ENCODE data around the gene RAD51AP2.

The RAD51AP2 gene

GRCh38 chr2:17547237-17547636 lies 29.0 kb upstream of the RAD51AP2 start:
- Histone ChIP-seq H3K4me3 (replicated peaks; ENCODE audit: insufficient read depth, low read length) (no peak overlapping the region), H3K27me3 (ENCODE audit: insufficient read depth, poor library complexity, severe bottlenecking) (peaks cover 9% of the 10 kb centered on the region), H3K27ac (replicated peaks) (no peak overlapping the region)
- DNase-seq (ENCODE audit: low read depth in 1 of 2, low spot score in 1 of 2), result no peak
- TF ChIP-seq CTCF (IDR thresholded peaks at IDR 0.05; ENCODE audit: insufficient read depth, low read length) (no peak), REST (IDR thresholded peaks at IDR 0.05; ENCODE audit: insufficient replicate concordance, low read depth) (no peak), GABPA (IDR thresholded peaks at IDR 0.05; ENCODE audit: low read depth) (no peak), POLR2AphosphoS5 (IDR thresholded peaks at IDR 0.05; ENCODE audit: low read depth) (no peak), SPI1 (IDR thresholded peaks at IDR 0.05; ENCODE audit: borderline replicate concordance, low read depth) (no peak)

GRCh38 chr2:17545680-17546613 lies 27.7 kb upstream of the RAD51AP2 start:
- TF ChIP-seq GABPA (IDR thresholded peaks at IDR 0.05; ENCODE audit: low read depth) (no peak), SPI1 (IDR thresholded peaks at IDR 0.05; ENCODE audit: borderline replicate concordance, low read depth) (no peak), POLR2AphosphoS5 (IDR thresholded peaks at IDR 0.05; ENCODE audit: low read depth) (no peak), CTCF (IDR thresholded peaks at IDR 0.05; ENCODE audit: insufficient read depth, low read length) (no peak), REST (IDR thresholded peaks at IDR 0.05; ENCODE audit: insufficient replicate concordance, low read depth) (no peak)
- Histone ChIP-seq H3K27me3 (ENCODE audit: insufficient read depth, poor library complexity, severe bottlenecking) (peaks cover 21% of the 10 kb centered on the region), H3K27ac (replicated peaks) (no peak overlapping the region), H3K4me3 (replicated peaks; ENCODE audit: insufficient read depth, low read length) (no peak overlapping the region)
- no peak for DNase-seq (ENCODE audit: low read depth in 1 of 2, low spot score in 1 of 2)

- DNase-seq (ENCODE audit: low read depth in 1 of 2, low spot score in 1 of 2), result no peak
- no peak for TF ChIP-seq SPI1 (IDR thresholded peaks at IDR 0.05; ENCODE audit: borderline replicate concordance, low read depth)
- TF ChIP-seq POLR2AphosphoS5 (IDR thresholded peaks at IDR 0.05; ENCODE audit: low read depth), result no peak
- TF ChIP-seq REST (IDR thresholded peaks at IDR 0.05; ENCODE audit: insufficient replicate concordance, low read depth), result no peak
- no peak for TF ChIP-seq CTCF (IDR thresholded peaks at IDR 0.05; ENCODE audit: insufficient read depth, low read length)
- TF ChIP-seq GABPA (IDR thresholded peaks at IDR 0.05; ENCODE audit: low read depth), result no peak
- H3K4me3 ChIP-seq (replicated peaks; ENCODE audit: insufficient read depth, low read length), result no peak overlapping the region
These were observed 26.0 kb upstream of the RAD51AP2 start for GRCh38 chr2:17544256-17544655.

More at GRCh38 chr2:17544256-17544655, 26.0 kb upstream of the RAD51AP2 start:
- no peak overlapping the region for H3K27ac ChIP-seq (replicated peaks)
- peaks cover 36% of the 10 kb centered on the region for H3K27me3 ChIP-seq (ENCODE audit: insufficient read depth, poor library complexity, severe bottlenecking)

Data from HL-60 (cell line).